ENCODE measurements around the gene TYR. TPM values are rescaled to one million over a fixed set of nuclear protein-coding genes. Genes with fewer than 3 reads are reported as not detected.
"Not testable (repeated sequence)": the region's sequence is repeated elsewhere in the genome, so short reads cannot be mapped to it uniquely, and the experiment has no call there.

The TYR gene
- total RNA-seq, 2 experiments from 2014 or later: not detected

- CTCF ChIA-PET, POLR2A ChIA-PET: not testable (repeated sequence)
Measured at GRCh38 chr11:89342880-89343572, 165.4 kb downstream of the TYR start.

Other genes with a start within 250 kb of the TYR start
- not detected for gene GRM5, start 111.9 kb upstream of the TYR start, total RNA-seq